ENCODE data around the gene BAG5. TPM values are rescaled to one million over a fixed set of nuclear protein-coding genes. Genes with fewer than 3 reads are reported as not detected.

BAG5 gene
- total and polyA plus RNA-seq, 2 of the 8 experiments (the other 6 are each of a cell fraction or from before 2014, with no cell fraction given), result 7.4 to 29.5 TPM

DNA sequence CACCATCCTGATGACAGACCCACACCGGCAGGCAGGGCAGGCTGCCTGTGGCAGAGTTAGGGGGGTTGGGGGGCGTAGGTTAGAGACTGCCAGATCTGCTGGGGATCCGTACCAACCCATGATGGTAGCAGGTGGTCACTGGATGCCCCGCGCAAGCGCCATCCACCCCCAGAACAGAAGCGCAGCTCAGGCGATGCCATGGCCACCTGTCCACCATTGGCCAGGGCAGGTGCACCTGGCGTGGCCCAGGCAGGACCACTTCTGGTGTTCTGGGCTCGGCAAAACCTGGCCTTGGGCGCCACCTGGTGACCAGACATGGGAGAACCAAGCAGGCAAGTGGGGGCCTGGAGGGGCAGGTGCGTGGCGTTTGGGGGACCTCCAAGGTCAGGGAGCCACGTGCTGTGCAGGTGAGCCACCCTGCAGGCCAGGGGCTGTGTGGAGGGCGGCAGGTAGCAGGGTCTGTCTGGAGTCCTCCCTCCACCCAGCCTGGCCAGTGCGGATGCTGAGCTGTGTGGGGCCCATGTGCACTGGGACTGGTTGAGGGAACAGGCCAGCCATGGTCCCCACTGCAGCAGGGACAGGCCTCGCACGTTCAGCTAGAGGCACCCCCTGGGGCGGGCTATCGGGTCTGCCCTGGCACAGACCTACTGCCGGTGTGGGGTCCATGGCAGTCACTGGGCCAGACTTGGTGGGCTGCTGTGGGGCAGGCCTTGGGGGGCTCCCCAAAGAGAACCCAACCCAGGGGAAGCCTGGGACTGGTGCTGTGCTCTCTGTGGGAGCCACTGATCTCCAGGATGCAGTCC lies 15.6 kb downstream of the BAG5 start (continued):
- TF ChIP-seq MAX (IDR thresholded peaks at IDR 0.05), result peak; percentile 94

Data from H1 (cell line).